Midbrain (tissue), 1 donor: ENCODE measurements around the gene PPP4R2.
A peak's percentile ranks its signal among the peaks of the same experiment; 100 is the strongest.
"Not testable (repeated sequence)": the region's sequence is repeated elsewhere in the genome, so short reads cannot be mapped to it uniquely, and the experiment has no call there.

Source experiments
- DNase-seq: peaks from one replicate; lab custom pipeline; 2025; lab: John Stamatoyannopoulos, UW

The PPP4R2 gene

DNA sequence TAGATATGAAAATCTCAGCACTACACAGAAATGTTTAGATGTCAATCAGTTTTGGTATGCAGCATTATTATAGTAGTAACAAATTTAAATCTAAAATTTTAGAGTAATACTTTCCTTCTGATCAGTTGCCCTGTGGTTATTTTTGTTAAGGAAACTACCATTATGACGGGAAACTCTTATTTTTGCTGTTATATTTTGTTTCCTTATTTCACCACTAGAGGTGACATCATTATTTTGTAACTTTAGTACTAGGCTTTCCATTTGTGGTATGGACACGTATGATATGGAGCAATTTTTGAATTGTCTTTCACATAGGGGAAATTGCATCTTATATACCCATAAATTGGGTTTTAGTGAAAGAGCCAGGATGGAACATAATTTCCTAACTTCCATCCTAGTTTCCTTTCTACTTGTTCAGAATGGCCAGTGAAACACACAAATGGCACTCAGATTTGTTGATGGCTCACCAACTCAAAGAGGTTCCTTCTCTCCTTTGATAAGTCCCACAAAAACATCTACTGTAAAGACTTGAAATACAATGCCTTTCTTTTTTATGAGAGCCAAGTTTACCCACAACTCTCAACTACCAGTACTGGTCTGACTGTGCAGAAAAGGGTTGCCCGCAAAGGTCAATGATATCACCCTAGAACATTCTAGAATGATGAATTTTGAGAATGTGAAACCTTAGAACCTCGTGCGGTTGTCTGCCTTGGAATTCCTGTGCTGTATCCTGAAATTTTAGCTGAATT, 19.4 kb upstream of the PPP4R2 start:
- DNase-seq: no peak

DNA sequence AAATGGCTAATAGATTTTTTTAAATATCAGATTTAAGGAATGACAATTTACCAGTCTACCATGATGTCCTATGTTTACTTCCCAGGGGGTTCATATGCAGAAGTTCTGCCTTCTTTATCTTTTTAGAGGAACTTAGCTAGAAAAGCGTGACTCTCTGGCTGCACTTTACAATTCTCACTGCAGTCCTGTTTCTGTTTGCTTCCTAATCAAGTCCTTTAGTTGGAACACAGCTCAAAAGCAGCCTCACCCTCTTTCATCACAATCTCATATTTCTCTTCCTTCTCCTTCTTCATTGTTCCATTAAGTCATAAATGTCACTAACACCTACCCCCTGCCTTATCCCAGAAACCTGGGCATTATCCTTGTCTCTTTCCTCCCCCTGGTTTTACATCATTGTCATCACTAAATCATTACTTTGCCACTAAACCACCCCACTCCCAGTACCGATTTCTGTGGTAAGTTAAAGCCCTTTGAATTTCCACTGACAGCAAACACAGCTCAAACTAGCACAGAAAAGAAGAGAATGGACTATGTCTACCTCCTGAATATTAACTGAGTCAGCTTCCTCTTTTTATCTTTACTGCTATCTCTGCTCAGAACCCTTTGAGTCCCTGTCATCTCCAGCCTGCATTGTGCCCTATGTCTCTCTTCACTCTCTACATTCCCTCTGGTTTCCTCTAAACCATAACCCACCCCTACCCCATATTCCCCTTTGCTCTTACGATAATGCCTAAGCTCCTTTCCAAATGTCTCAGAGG, 13.8 kb upstream of the PPP4R2 start:
- no peak for DNase-seq

DNA sequence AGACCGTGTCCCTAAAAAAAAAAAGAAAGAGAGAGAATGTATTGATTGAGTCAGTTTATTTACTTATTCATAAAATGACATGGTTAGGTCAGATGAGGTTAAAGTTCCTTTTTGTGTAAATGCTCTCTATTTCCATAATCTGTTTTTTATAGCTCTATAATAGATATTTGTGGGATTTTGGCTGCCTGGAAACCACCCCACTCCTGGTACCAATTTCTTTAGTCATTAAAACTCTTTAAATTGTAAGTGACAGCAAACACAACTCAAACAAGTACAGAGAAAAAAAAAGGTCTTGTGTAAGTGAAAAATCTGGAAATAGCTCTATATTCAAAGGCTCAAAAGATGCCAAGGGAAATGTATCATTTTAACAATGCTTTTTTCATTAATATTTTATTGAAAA, 11.0 kb upstream of the PPP4R2 start:
- no peak for DNase-seq

DNA sequence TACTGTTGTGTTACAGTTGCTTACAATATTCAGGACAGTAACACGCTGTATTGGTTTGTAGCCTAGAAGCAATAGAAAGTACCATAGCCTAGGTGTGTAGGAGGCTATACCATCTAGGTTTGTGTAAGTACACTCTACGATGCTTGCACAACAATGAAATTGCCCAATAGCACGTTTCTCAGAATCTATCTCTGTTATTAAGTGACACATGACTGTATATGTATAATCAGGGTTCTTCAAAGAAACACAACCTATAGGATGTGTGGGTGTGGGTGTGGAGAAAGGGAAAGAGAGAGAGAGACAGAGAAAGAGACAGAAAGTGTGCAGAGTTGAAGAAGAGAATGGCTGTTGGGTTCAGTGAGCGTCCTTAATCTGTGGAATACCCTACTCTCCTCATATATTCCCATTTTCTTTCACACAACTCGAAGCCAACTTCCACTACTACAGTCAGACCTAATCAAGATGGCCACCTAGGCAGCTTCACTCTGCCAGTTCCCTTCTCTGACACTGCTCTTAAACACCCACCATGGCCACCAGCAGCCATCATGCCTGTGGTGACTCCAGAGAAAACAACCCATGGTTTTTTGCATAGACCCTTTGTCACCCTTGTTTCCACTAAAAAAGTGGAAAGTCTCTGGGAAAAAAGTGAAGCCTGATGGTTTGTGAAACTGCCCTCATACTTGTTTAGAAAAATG, 5.8 kb upstream of the PPP4R2 start:
- DNase-seq: no peak

DNA sequence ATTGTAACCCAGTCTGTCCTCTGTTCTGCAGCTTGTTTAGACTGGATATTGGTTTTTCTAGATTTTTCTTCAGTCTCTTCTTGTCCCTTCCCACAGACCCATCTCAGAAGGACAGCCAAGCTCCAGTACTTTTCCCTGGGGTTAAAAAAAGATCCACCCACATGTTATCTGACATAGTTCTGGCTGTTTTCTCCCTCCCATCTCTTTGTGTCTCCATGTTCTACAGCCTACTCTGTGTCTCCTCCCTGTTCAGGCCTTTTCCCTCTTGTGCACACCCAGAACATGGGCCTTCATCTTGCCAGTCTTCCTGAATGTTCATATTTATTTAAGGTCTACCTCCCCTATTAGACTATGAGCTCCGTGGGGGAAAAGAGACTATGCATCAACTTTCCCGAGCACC, 5.1 kb upstream of the PPP4R2 start:
- no peak for DNase-seq

DNA sequence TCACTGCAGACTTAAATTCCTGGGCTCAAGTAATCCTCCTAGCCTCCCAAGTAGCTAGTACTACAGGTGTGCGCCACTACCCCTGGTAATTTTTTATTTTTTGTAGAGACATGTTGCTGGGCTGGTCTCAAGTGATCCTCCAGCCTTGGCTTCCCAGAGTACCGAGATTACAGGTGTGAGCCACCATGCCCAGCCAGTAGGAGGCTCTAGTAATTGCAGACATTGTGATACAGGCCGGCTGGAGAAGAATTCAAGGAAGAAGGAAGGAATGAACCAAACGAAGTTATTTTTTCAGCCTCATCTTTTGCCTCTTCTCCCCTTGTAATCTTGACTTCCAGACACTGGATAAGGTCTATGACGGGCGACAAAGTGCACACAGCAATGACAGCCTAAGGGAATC, 3.2 kb upstream of the PPP4R2 start:
- DNase-seq: no peak

DNA sequence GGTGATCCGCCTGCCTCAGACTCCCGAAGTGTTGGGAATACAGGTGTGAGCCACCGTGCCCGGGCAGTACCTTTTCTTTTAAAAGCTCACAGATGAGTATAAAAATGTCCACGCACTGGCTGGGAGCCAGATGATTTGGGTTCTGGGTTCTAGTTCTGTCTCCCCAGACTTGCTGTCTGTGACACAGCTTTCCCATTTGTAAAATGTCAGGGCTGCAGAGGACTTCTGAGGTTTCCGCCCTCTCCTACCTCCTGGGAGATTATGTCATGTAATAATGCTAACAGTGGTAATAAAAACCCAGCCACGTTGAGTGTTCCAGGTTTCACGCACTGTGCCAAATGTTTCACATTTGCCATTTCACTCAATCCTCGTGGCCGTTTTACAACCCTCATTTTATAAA, 1.3 kb upstream of the PPP4R2 start:
- DNase-seq: no peak

DNA sequence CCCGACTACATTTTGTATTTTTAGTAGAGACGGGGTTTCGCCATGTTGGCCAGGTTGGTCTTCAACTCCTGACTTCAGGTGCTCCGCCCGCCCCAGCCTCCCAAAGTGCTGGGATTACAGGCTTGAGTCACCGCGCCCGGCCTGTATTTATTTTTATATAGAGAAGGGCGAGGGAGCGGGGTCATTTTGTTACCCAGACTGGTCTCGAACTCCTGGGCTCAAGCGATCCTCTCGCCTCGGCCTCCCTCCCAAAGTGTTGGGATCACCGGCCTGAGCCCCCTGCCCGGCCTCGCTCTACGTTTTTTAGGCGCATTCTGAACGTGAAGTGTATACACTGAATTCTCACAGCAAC, 514 bp upstream of the PPP4R2 start:
- no peak for DNase-seq

DNA sequence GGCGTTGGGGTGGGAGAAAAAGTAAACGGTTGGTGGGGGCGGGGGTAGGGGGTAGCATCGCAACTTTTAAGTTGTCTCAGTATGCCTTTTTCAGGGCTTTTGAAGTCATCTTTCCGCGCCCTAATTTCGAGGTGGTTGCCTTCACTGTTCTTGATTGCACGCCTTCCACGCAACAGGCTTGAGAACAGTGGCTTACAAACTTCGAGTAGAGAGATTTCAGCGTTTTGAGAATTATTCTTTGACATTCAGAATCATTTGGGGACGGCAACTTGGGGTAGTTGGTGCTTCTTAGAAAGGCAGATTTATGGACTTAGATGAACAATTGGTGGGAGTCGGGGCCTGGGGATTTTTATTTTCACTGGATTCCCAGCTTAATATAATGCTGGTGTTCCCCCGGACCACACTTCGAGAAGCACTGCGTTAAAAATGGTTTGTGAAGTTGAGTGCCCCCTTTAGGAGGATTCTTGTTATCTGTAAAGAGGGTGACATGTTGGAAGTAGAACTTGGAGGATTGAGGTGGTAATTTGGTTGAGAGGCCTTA, 880 bp downstream of the PPP4R2 start:
- DNase-seq: peak; percentile 75

DNA sequence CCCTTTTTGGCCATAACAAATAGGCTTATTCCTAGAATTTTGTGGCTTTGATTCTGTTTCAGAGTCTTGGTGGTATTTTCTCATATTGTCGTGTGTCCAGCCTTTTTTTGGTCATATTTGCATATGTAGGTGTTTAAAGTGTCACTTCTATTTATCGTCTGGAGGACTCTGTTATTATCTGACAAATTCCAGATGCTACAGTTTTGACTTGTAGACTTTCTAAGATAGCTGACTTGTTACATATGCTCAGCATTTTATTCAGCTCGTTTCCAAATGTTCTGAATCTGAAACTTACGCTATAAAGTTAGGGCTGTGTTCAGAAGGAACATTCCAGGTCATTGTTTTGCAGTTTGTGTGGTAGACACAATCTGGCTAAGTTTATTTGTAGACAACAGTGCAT, 1.9 kb downstream of the PPP4R2 start:
- DNase-seq: no peak

DNA sequence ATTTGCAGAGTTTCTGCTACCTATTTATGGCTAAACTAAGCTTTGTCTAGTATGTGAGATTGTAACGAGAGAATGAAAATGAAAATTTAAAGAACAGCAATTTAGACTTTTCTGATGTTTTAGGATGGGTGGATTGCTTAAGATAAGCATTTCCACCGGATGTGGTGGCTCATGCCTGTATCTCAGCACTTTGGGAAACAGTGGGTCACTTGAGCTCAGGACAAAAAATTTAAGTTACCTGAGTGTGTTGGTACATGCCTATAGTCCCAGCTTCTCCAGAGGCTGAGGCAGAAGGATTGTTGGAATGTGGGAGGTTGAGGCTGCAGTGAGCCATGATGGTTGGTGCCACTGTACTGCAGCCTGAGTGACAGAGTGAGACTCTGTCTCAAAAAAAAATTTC, 3.3 kb downstream of the PPP4R2 start:
- DNase-seq: no peak

DNA sequence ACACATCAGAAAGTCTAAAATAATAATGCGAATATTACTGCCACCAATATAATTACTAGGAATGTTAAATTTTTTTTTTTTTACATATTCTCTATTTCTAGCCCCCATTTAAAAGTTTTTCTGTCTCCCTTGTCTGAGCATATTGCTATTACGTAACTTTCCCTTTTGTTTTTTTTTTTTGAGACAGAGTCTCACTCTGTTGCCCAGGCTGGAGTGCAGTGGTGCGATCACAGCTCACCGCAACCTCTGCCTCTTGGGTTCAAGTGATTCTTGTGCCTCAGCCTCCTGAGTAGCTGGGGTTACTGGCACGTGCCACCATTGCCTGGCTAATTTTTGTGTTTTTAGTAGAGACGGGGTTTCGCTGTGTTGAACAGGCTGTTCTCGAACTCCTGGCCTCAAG, 6.4 kb downstream of the PPP4R2 start:
- DNase-seq: not testable (repeated sequence)

DNA sequence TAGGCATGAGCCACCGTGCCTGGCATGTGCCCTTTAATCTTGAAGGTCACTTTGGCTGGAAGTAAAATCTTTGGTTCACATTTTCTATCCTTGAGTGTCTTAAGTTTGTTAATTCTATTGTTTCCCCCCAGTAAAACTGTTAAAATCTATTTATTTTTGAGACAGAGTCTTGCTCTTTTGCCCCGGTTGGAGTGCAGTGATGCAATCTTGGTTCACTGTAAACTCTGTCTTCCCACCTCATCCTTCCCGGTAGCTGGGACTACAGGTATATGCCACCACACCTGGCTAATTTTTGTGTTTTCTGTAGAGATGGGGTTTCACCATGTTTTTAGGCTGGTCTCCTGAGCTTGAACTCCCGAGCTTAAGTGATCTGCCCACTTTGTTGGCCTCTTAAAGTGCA, 7.7 kb downstream of the PPP4R2 start:
- no peak for DNase-seq

DNA sequence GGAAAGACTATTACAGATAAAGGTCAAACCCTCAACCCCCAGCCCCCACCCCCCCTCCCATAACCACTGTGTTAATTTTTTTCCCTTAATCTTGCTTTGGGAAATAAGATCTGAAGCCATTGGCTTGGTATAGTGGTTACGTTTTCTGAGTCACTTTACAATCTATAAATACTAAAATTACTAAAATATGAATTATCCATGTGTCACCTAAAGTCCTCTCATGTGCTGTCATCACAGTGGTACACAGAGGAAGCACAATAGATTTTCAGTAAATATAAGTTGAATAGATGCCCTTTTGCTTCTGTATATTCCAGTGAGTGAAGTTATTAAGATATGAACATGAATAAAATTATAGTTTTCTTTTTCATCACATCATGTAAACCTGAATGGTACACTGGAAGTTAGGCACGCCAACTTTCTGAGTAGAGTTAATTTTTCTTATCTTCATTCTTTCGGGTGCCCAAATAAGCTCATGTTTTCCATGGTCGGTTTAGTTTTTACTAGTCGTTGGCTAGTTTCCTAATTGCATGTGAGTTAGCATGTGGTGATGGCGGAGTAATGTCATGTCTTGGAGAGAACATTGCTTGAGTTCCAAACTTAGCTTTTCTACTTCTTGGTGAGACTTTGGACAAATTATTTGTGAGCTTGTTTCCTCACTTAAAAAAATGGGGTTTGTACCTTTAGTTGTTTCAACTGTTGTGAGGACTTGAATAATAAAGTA, 11.5 kb downstream of the PPP4R2 start:
- no peak for DNase-seq

DNA sequence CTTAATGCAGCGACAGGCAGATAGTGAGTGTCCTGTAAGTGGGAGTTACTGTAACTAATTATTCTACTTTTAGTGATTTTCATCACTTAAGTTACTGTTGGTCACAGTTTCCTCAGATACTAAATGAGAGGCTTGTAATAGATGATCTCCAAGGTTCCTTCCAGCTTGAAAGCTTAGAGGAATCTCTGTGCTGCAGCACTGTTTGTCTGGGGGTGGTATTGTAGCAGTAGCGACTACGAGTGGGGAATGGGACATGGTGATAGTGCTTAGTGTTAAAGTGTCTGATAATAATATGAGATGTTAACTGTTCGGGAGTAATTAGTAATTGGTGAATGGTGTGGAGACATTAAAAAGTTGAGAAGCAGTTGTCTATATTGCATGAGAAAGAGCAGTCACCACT, 12.4 kb downstream of the PPP4R2 start:
- no peak for DNase-seq

DNA sequence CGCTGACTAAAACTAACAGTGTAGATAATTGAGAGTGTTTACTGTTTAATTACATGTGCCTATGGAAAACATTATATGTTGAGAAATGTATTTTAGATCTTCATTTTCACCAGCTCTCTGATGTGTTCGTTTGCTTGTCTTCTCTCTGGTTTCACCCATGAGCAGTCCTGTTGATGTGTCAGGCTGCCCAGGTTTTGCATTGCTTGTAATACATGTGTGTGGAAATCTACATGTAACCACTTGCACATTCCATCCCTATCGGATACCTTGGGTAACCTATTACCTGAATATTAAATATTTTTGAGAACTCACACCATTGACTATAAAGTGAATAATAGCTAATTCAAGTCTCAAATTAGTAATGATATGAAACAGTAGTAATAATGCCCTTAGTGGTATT, 13.1 kb downstream of the PPP4R2 start:
- no peak for DNase-seq

DNA sequence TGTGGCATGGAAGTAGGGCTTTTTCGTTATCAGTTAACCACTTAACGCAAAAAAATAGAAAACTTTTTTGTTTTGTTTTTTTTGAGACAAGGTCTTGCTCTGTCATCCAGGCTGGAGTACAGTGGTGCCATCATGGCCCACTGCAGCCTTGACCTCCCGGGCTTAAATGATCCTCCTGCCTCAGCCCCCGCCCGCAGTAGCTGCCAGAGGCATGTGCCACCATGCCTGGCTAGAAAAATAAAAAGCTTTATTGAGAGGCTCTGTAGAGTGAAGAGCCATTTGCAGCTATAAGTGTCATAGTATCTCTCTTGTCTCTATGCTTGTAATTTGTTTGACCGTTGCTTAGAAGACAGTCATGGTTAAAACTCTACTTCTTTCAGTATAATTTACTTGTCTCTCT, 13.5 kb downstream of the PPP4R2 start:
- DNase-seq: no peak

DNA sequence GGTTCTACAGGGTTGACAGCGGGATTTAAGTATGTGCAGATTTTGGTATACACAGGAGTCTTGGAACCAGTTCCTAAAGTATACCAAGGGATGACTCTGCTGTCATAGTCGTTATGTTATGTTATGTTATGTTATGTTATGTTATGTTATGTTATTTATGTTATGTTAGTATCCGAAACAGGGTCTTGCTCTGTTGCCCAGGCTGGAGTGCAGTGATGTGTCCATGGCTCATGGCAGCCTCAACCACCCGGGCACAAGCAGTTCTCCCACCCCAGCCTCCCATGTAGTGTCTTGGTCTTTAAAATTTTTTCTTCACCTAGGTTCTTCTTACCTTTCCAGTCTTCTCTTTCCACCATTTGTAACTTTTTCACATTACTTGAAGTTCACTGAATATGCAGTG, 21.7 kb downstream of the PPP4R2 start:
- no peak for DNase-seq

DNA sequence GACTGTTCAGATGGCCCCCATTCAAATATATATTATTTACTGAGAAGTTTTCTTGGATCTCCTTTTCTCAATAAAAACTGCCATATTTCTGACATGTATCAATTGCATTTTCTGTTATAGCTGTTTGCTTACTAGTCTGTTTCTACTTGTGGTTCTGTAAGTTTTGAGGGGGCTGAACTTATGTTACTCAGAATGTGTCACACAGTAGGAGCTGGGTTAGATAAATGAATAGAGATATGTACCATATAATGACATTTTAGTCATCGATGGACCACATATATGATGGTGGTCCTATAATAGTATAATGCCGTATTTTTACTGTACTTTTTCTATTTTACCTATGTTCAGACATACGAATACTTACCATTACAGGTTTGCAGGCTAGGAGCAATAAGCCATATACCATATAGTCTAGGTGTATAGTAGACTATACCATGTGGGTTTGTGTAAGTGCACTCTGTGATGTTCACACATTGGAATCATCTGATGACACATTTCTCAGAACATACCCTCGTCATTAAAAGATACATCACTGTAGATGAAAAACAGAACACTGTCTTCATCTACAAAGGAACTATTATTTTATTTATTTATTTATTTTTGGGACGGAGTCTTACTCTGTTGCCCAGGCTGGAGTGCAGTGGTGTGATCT, 22.3 kb downstream of the PPP4R2 start:
- no peak for DNase-seq

DNA sequence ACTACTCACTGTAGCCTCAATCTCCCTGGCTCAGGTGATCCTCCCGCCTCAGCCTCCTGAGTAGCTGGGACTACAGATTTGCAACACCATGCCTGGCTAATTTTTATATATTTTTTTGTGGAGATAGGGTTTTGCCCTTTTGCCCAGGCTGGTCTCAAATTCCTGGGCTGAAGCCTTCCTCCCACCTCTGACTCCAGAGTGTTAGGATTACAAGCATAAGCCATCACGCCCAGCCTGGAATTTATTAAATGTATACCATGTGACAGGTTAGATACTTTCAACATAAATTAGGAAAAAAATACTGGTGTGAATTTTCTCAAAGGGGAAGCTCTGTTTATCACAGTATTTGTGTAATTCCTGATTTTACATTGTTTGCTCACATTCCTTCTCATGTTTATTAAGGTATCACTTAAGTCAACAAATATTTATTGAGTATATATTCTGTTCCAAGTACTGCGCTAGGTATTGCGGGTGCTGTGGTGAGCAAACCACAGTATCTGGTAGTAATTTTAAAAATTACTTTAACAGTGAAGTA, 24.8 kb downstream of the PPP4R2 start:
- no peak for DNase-seq

DNA sequence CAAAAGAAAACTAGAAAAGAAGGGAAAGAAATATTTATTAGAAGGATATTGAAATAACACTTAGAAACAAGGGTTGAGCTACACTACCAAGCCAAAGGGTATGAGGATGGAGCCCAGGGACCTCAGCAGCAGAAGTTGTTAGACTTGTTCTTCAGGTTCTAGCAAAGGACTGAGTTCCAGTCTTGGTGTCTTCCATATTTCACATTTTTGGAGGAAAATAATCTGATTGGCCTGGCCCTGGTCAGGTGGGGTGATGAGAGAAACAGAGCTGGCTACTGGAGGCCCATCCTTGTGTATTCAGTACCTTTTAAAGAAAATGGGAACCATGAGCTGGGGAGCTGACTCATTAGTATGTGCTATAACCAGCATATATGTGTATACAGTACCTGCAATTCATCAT, 28.2 kb downstream of the PPP4R2 start:
- no peak for DNase-seq
